GM12892 (cell line): ENCODE data around the gene DENND6B.

Source experiments
- POLR2A ChIP-seq: IDR thresholded peaks from 2 replicates; pipeline ENCODE4 v1.6.1; 2011; ENCODE audit warnings: low read depth, low read length, control low read depth
- POLR2AphosphoS5 ChIP-seq: IDR thresholded peaks from 2 replicates; pipeline ENCODE4 v1.6.1; 2011; ENCODE audit warnings: low read depth, low read length, control low read depth
- TAF1 ChIP-seq: IDR thresholded peaks from 2 replicates; pipeline ENCODE4 v1.6.1; 2011; ENCODE audit warnings: low read depth, mild to moderate bottlenecking, control low read depth, low read length, borderline replicate concordance

DNA sequence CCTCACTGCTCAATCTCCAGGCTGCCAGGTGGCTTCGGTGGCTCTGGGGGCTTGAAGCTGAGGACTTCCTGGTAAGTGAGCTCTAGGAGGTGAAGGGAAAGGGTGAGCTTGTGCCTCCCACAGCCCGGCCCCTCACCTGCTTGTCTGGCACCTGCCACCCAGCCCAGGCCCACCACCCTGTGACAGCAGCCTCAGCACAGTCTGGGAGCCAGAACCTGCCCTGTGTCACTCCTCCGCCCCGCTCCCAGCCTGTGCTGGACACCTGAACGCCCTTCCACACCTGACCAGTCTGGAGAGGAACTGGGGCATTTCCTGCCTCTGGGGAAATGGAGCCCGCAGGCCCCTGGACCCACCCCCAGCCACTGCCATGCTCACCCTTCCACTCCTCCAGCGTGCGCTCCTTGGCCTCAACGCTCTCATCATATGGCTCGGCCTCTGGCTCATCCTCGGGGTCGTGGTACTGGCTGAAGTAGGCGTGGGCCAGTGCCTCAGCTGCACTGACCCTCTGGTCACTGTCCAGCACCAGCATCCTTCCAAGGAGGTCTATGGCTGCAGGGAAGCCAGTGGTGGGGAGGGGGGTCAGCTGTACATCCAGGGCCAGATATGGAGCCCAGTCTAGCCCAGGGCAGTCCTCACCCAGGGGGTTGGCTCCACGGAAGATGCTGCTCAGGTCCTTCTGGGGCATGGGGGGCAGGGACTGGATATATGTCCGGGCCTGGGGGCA, 61.7 kb downstream of the DENND6B start:
- TF ChIP-seq POLR2A (no peak), TAF1 (no peak), POLR2AphosphoS5 (no peak)
